Fibroblast of the conjunctiva (primary cell): ENCODE data around the gene ARAF.
"Not testable (repeated sequence)": the region's sequence is repeated elsewhere in the genome, so short reads cannot be mapped to it uniquely, and the experiment has no call there.

ENCODE experiments used
- DNase-seq: peaks from one replicate; pipeline ENCODE4 v3.0.0-alpha.2; 2010; ENCODE audit warnings: low read depth

The ARAF gene

GRCh38 chrX:47586043-47586787, 25.2 kb downstream of the ARAF start:
- no peak for DNase-seq

- DNase-seq: no peak
Measured at GRCh38 chrX:47587091-47587891, 26.3 kb downstream of the ARAF start.

- no peak for DNase-seq
Measured at GRCh38 chrX:47587906-47588735, 27.1 kb downstream of the ARAF start.

GRCh38 chrX:47590984-47591383, 30.0 kb downstream of the ARAF start:
- no peak for DNase-seq

- no peak for DNase-seq
Measured at GRCh38 chrX:47593522-47593921, 32.5 kb downstream of the ARAF start.

- peak; percentile 69 for DNase-seq
Measured at GRCh38 chrX:47595716-47596251, 34.8 kb downstream of the ARAF start.

GRCh38 chrX:47596256-47596655, 35.3 kb downstream of the ARAF start:
- DNase-seq: no peak

DNA sequence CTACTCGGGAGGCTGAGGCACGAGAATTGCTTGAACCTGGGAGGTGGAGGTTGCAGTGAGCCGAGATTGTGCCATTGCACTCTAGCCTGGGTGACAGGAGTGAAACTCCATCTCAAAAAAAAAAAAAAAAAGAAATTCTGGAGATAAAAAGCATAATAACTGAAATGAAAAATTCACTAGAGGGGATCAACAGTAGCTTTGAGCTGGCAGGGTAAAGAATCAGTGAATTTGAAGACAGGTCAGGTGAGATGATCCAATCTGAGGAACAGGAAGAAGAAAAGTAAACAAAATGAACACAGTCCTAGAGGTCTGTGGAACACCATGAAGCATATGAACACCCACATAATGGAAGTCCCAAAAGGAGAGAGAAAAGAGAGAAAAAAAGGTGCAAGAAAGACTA, 36.2 kb downstream of the ARAF start:
- DNase-seq: no peak

GRCh38 chrX:47603125-47603524, 42.1 kb downstream of the ARAF start:
- not testable (repeated sequence) for DNase-seq

DNA sequence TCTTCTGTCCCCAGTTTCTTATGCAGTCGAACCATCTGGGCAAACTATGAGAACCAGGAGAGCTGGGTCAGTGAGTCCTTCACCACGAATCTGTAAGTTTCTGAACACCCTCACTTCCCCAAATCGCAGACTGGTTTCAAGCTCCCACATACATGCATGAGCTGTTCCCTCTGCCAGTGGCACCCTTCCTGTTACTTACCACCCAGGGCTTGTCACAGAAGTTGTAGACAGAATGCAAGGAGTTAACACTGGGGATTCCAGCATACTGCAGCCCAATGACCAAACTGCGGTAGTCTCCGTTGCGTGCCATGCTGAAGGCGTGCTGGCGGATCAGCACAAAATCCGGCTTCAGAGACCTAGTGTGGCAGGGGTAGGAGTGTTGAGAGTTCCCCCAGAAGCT, 44.0 kb downstream of the ARAF start:
- DNase-seq: no peak

DNA sequence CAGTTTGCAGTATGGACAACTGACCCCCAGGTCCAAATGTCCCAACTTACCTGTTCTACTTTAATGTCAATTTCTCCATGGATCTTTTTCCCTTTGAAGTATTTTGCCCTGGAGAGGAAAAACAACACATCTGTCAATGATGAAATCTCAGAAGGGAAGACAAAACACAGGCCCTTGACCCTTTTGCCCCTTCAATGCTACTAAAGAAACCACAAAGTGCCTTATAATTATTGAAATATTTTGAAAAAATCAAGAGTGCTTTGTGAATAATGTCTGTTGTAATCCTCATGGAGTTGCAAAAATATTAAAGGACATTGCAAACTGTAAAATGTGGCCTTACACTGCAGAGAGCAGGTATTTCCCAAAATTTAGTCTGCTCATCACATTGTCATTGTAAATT, 46.1 kb downstream of the ARAF start:
- no peak for DNase-seq

- no peak for DNase-seq
Measured at GRCh38 chrX:47608130-47608810, 47.3 kb downstream of the ARAF start.

- no peak for DNase-seq
Measured at GRCh38 chrX:47610511-47610910, 49.5 kb downstream of the ARAF start.

DNA sequence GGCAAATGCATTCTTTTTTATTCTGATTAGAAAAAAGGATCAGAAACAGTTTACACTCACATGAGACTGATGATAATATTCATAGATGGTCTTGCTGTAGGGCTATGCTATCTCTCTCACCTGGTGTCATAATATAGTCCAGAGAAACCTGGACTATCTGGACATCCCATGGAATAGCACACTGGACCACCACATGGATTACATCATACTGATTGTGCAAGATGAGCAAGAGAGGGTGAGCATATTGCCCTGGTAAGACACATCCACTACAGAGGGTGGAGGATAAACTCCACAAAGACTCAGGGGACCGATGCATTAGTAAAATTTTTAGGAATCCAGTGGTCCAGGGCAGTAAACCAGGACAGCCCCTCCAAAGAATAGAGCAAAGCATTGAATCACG, 50.5 kb downstream of the ARAF start:
- DNase-seq: no peak

GRCh38 chrX:47611926-47612325, 50.9 kb downstream of the ARAF start:
- no peak for DNase-seq

GRCh38 chrX:47612418-47612817, 51.4 kb downstream of the ARAF start:
- DNase-seq: no peak

DNA sequence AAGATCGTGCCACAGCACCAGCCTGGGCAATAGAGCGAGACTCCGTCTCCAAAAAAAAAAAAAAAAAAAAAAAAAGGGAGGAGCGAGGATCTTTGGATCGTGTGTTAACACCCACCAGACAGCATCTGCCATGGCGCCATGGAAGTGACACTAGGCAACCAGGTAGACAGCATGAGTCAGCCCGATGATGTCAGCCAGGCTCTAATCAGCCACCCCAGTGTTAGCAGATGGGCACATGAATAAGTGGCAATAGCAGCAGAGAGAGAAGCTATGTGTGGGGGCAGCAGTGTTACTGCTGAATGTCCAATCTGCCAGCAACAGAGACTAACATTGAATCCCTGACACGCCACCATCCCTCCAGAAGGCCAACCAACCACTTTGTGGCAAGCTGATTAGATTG, 52.1 kb downstream of the ARAF start:
- no peak for DNase-seq

DNA sequence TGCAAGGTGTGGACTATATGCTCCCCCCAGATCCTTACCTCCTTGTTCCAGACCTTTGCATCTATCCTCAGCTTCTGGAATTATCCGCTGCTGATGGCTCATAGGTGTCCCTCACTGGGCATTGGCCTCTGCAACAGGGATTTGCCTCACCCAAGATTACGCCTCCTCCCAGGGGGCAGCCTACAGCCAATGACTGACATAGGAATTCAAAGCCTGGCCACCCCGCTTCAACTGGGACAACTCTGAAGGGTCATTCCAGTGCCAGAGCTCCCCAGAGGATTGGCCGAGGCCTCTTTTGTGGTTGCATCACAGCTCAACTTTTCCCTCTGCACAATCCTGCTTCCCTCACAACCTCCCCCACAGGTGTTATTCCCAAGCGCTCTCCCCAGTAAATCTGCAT, 53.6 kb downstream of the ARAF start:
- no peak for DNase-seq

GRCh38 chrX:47618923-47619485, 58.0 kb downstream of the ARAF start:
- no peak for DNase-seq

DNA sequence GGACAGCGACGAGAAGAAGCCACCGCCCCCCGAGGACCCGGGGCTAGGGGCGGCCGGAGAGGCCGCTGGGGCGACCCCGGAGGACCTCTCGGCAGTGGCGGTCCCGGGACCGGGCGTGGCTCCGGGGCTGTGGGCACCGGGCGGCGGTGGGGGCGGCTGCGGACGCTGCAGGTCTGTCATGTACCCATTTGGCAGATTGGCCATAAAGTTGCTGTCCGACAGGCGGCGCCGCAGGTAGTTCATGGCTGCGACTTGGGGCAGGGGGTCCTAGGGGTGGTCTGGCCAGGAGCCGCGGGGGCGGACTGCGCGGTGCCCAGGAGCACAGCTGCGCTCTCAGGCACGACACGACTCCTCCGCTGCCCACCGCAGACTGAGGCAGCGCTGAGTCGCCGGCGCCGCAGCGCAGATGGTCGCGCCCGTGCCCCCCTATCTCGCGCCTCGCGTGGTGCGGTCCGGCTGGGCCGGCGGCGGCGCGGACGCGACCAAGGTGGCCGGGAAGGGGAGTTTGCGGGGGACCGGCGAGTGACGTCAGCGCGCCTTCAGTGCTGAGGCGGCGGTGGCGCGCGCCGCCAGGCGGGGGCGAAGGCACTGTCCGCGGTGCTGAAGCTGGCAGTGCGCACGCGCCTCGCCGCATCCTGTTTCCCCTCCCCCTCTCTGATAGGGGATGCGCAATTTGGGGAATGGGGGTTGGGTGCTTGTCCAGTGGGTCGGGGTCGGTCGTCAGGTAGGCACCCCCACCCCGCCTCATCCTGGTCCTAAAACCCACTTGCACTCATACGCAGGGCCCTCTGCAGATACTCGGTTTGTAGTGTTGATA, 58.7 kb downstream of the ARAF start, which contains the start of gene SYN1:
SYN1 (minus strand) TSS at position 372 of the 817 bp plus-strand sequence; CDS start at position 243, 129 bp downstream.
- peak; percentile 40 for DNase-seq
